ENCODE measurements around the gene TMEM50A.
"Not testable (repeated sequence)": the region's sequence is repeated elsewhere in the genome, so short reads cannot be mapped to it uniquely, and the experiment has no call there.

TMEM50A gene

DNA sequence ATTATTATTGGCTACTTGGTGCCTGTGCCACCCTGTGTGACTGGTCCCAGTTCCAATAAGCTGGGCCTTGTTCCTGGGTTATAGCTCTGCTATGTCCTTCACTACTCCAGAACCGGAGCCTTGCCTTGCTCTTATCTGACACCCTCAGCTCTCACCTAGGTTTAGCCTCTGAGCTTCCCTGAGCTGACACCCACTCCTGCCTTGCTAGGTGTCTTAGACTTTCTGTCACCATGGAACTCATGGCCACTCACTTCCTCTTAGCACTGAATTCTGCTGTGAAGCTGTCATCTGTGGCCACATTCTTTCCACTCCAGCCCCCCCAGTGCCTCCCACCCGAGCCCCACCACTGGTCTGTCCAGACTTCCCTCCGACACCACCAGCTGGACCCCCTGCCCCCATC, 51.6 kb downstream of the TMEM50A start:
- not testable (repeated sequence) for DNase-seq

DNA sequence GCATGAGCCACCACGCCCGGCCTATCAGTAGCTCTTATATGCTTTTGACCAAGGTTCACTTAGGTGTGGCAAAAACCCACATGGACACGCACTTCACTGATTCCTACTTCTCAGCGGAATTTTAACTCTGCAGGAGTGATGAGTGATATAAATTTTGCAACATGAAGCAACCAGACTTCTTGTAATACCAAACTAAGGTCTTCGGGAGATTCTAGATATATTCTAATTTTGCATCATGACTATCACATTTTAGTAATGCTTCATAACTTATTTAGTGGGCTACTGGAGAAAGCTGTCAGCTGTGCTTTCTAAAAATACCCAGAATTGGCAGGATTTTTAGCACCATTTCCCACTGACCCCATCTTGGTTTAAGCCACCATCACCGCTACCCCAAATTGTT, 54.7 kb downstream of the TMEM50A start:
- DNase-seq: no peak

DNA sequence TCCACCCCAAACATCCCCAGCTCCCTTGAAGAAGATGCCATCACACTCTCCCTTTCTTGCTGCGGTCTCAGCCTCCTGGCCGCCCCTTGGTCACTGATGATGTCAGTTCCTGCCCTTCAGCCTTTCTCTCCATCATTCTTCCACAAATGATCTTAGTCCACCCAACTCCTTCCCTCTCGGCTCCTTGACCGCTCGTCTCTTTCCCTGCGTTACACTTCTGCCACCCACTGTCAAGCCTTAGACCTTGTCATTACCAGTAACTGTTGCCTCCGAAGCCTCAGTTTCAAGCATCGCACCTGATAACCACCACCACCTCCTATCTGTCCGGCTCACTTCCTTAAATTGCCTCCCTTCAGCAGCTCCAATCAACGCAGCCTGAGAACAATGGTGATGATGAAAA, 59.4 kb downstream of the TMEM50A start:
- DNase-seq: not testable (repeated sequence)

DNA sequence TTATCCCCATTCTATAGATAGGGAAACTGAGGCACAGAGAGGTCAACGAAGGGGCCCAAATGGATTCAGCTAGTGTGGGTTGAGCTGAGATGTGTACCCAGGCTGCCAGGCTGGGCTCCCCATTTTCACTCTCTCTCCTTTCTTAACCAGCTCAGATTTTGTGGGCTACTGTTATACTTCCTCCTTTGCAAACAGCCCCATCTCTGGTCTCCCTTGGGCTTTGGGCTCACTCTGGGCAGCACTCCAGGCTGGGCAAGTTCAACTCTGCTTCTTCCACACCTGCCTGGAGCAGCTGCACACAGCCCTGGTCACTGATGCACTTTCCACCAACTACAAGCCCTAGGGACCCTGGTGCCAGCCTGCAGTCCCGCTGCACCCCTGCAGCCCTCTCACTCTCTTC, 59.9 kb downstream of the TMEM50A start:
- DNase-seq: not testable (repeated sequence)

DNA sequence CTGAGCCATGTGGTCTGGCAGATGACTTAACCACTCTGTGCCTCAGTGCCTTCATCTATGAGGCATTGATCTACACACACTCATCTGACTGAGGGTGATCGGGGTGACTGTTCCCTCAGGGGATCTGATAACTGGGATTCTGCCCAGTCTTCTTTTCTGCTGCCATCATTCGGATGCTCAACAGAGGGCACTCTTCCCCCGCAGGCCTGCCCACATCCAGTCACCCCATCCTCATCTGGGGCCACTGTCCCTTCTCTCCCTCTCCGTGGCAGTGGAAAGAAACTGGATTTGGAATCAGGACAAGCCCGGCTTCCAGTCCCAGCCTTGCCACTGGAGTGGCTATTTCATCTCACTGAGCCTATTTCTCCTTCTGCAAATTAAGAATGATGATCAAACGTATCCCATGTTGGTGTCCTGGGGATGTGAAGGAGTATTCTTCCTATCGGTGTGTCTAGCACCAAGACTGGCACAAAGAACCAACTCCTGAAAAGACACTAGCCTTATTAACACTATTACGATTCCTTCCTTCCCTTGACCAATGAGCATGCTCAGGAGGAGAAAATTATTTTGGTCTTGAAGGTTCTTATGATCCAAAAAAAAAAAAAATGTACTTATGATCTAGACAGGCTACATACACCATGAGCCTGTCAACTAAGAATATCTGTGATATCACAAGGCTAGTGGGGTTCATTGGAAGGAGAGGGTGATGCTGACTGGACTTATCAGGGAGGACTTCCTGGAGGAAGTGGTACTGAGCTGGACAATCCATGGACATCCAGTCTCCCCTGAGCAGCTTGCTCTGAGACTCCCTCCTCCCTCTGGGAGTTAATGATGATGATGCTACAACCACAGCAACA, 65.0 kb downstream of the TMEM50A start:
- DNase-seq: peak in 1 of 2 experiments; percentile 5

DNA sequence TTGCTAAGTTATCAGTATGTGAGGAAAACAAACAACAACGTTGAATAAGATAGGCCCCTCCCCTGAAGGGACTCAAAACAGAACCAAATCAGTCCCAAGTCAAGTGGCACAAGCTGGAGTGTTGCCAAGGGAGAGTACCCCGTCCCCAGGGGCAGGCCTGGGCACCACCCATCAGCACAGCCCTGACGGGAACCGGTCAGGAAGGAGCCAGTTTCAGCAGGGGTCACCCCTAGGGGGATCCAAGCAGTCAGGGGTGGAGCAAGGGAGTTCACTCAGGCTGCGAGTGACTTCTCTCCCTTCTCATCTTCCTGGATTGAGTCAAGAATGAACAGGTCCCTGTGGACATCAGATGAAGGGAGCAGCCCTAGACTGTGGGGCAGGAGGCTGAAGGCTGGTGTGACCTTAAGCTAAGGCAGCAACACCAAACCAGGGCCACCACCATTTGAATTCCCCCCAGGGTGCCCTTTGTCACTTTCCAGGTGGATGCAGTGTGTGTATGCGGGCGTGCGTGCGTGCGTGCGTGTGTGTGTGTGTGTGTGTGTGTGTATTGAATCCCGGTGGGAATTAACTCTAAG, 67.7 kb downstream of the TMEM50A start:
- DNase-seq: not testable (repeated sequence)

DNA sequence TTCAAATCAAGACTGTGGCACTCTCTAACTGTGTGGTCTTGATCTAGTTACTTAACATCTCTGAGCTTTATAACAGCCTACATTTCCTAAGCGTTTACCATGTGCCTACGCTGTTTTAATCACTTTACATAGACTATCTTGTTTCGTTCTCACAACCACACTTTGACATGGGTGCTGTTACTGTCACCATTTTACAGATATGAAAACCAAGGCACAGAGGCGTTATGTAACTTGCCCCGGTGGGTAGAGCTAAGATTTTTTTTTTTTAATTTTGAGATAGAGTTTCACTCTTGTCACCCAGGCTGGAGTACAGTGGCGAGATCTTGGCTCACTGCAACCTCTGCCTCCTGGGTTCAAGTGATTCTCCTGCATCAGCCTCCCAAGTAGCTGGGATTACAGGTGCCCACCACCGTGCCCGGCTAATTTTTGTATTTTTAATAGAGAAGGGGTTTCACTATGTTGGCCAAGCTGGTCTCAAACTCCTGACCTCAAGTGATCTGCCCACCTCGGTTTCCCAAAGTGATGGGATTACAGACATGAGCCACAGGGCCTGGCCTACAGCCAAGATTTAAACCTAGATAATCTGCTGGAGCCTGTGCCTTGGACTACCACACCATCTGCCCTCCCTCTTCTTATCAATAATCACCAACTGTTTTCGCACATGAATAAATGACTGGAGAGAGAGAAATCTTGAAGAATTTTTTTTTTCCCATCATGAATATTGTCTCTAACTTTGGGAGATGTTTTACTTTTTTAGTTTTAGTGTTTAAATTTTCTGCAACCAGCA, 71.7 kb downstream of the TMEM50A start:
- DNase-seq: not testable (repeated sequence)
